A673 (cell line): ENCODE results near the gene DNAJC16. TPM values are rescaled to one million over a fixed set of nuclear protein-coding genes. Genes with fewer than 3 reads are reported as not detected.

Experiments used
- BruUV-seq: library from RNA; stranded (reverse); fragments of 400-500 nt; replicated peaks from 2 replicates; lab custom pipeline; 2021; lab: Mats Ljungman, UMichigan
- CTCF ChIA-PET: fragments of 300-600 bp; sonication (Branson Sonifier 250); formaldehyde crosslinking; loops from one replicate; lab custom pipeline; 2022; ENCODE audit warnings: antibody characterized with exemption; lab: Charles Lee
- POLR2A ChIA-PET: fragments of 300-600 bp; sonication (Branson Sonifier 250); formaldehyde crosslinking; loops from one replicate; lab custom pipeline; 2022; ENCODE audit warnings: antibody characterized with exemption; ENCODE audit not compliant: low non-redundant PET; lab: Charles Lee
- DNase-seq: peaks from one replicate; pipeline ENCODE4 v3.0.0-alpha.2; 2015; ENCODE audit warnings: low spot score
- H3K27ac ChIP-seq: fragments of 200-600 bp; sonication (generic); 2 replicates; pipeline ENCODE4 v1.5.1; 2016; ENCODE audit warnings: mixed run types, low read depth, mild to moderate bottlenecking, mixed read lengths, antibody characterized with exemption, low read length; ENCODE audit not compliant: poor library complexity, severe bottlenecking
- H3K27me3 ChIP-seq: fragments of 200-600 bp; sonication (generic); replicated peaks from 2 replicates; pipeline ENCODE4 v1.6.1; 2017; ENCODE audit warnings: mixed run types, low read depth, mild to moderate bottlenecking, mixed read lengths, antibody characterized with exemption, low read length; ENCODE audit not compliant: insufficient read depth, poor library complexity
- H3K36me3 ChIP-seq: fragments of 200-600 bp; sonication (generic); 2 replicates; pipeline ENCODE4 v1.6.1; 2016; ENCODE audit warnings: mixed run types, mild to moderate bottlenecking, mixed read lengths, antibody characterized with exemption, low read length; ENCODE audit not compliant: insufficient read depth, poor library complexity, severe bottlenecking
- H3K4me1 ChIP-seq: fragments of 200-600 bp; sonication (generic); 2 replicates; pipeline ENCODE4 v1.6.1; 2017; ENCODE audit warnings: mixed run types, mild to moderate bottlenecking, mixed read lengths, antibody characterized with exemption, low read length; ENCODE audit not compliant: insufficient read depth, poor library complexity, severe bottlenecking
- H3K4me3 ChIP-seq: fragments of 200-600 bp; sonication (generic); 2 replicates; pipeline ENCODE4 v1.5.1; 2016; ENCODE audit warnings: low read depth, mixed run types, mild to moderate bottlenecking, mixed read lengths, low read length; ENCODE audit not compliant: poor library complexity, severe bottlenecking
- H3K9me3 ChIP-seq: fragments of 200-600 bp; sonication (generic); 2 replicates; pipeline ENCODE4 v1.6.1; 2016; ENCODE audit warnings: mixed run types, low read depth, mild to moderate bottlenecking, mixed read lengths, antibody characterized with exemption, low read length; ENCODE audit not compliant: poor library complexity, severe bottlenecking
- CTCF ChIP-seq: fragments of 300-800, 200-600 bp; sonication (generic); conservative IDR thresholded peaks from 2 replicates; pipeline ENCODE4 v1.5.1; 2017; ENCODE audit warnings: low read depth, mild to moderate bottlenecking, antibody characterized with exemption, low read length, moderate library complexity, mixed read lengths
- EZH2 ChIP-seq: fragments of 200-600 bp; sonication (generic); IDR thresholded peaks from 2 replicates; pipeline ENCODE4 v1.6.1; 2017; ENCODE audit warnings: borderline replicate concordance, low read depth, mild to moderate bottlenecking, mixed read lengths, antibody characterized with exemption, low read length; ENCODE audit not compliant: poor library complexity, severe bottlenecking
- intact Hi-C: fragments of 100-400 bp; cut with micrococcal nuclease; formaldehyde crosslinking; loops from one replicate; pipeline ENCODE4 v1.10.0; 2022; ENCODE audit not compliant: unreplicated experiment
- total RNA-seq: library from RNA; stranded (reverse); gene quantifications from 2 replicates; pipeline ENCODE4 v1.2.3, GENCODE V29; 2021

DNAJC16 gene
- total RNA-seq, 1 experiment from 2014 or later: 17.1 TPM

GRCh38 chr1:15570861-15571260, 44.2 kb downstream of the DNAJC16 start:
- CTCF ChIA-PET: no interaction called here
- Histone ChIP-seq H3K36me3 (peaks cover 24% of the 10 kb centered on the region), H3K27ac (no peak overlapping the region), H3K4me3 (no peak overlapping the region), H3K9me3 (no peaks in the 10 kb centered on the region), H3K27me3 (no peaks in the 10 kb centered on the region), H3K4me1 (no peaks in the 10 kb centered on the region)
- no TSS peak for BruUV-seq
- DNase-seq: no peak
- no peak for TF ChIP-seq CTCF
- no peak for TF ChIP-seq EZH2
- POLR2A ChIA-PET: interaction anchor here (0.6 kb wide), 1 partner anchor 25 kb away, joined by 4 read pairs; no protein-coding TSS in a partner anchor
- intact Hi-C loops: no loop called here

GRCh38 chr1:15571266-15571665, 44.6 kb downstream of the DNAJC16 start:
- DNase-seq: no peak
- ChIA-PET CTCF (no interaction called here), POLR2A (interaction anchor here (0.6 kb wide), 1 partner anchor 25 kb away, joined by 4 read pairs; no protein-coding TSS in a partner anchor)
- no peaks in the 10 kb centered on the region for H3K9me3 ChIP-seq
- BruUV-seq: no TSS peak
- no peaks in the 10 kb centered on the region for H3K27me3 ChIP-seq
- TF ChIP-seq EZH2 (no peak), CTCF (no peak)
- intact Hi-C loops: no loop called here
- no peak overlapping the region for H3K27ac ChIP-seq
- no peaks in the 10 kb centered on the region for H3K4me1 ChIP-seq
- peaks cover 20% of the 10 kb centered on the region for H3K36me3 ChIP-seq
- no peak overlapping the region for H3K4me3 ChIP-seq

- Histone ChIP-seq H3K27ac (no peak overlapping the region), H3K9me3 (no peaks in the 10 kb centered on the region), H3K27me3 (no peaks in the 10 kb centered on the region), H3K4me1 (no peaks in the 10 kb centered on the region), H3K36me3 (peaks cover 2% of the 10 kb centered on the region), H3K4me3 (no peak overlapping the region)
- CTCF ChIA-PET: no interaction called here
- intact Hi-C loops: no loop called here
- no peak for DNase-seq
- BruUV-seq: no TSS peak
- POLR2A ChIA-PET: no interaction called here
- TF ChIP-seq EZH2 (no peak), CTCF (no peak)
Measured at GRCh38 chr1:15573477-15573876, 46.8 kb downstream of the DNAJC16 start.
